ENCODE measurements around the gene FAM20C. TPM values are rescaled to one million over a fixed set of nuclear protein-coding genes. Genes with fewer than 3 reads are reported as not detected.

The FAM20C gene
- total RNA-seq, 1 experiment from 2014 or later = 34.0 TPM

GRCh38 chr7:252216-252965 lies 60.0 kb downstream of the FAM20C start:
- Histone ChIP-seq H3K36me3 (ENCODE audit: control insufficient read depth, insufficient read depth, low read length) (peaks cover 4% of the 10 kb centered on the region), H3K27me3 (replicated peaks; ENCODE audit: control insufficient read depth, insufficient read depth, low read length) (no peaks in the 10 kb centered on the region), H3K9me3 (no peaks in the 10 kb centered on the region; the same call in 1 of the 2 replicates), H3K4me3 (ENCODE audit: low read depth, low read length) (no peak overlapping the region), H3K4me1 (no peaks in the 10 kb centered on the region)
- H3K36me3 Mint-ChIP-seq (ENCODE audit: insufficient read depth, unreplicated experiment) = peaks cover 19% of the 10 kb centered on the region
- H3K27me3 Mint-ChIP-seq (ENCODE audit: insufficient read depth, unreplicated experiment) = no peaks in the 10 kb centered on the region
- BruUV-seq (replicated peaks) = no TSS peak
- H3K4me1 Mint-ChIP-seq (ENCODE audit: low read depth, unreplicated experiment) = no peaks in the 10 kb centered on the region
- POLR2A ChIA-PET = no interaction called here
- no peak for DNase-seq
- H3K4me3 Mint-ChIP-seq (ENCODE audit: unreplicated experiment) = no peak overlapping the region
- CTCF ChIA-PET = no interaction called here
- no peak for TF ChIP-seq CTCF (IDR thresholded peaks at IDR 0.05; ENCODE audit: insufficient read depth in 1 of 2, low read depth in 1 of 2, low read length in 1 of 2, severe bottlenecking in 1 of 2, unreplicated experiment in 1 of 2)
- H3K9me3 Mint-ChIP-seq (ENCODE audit: unreplicated experiment) = no peaks in the 10 kb centered on the region
- H3K27ac Mint-ChIP-seq (ENCODE audit: unreplicated experiment) = no peak overlapping the region
- intact Hi-C loops (cut with micrococcal nuclease; ENCODE audit: unreplicated experiment) = no loop called here

GRCh38 chr7:252981-253380 lies 60.6 kb downstream of the FAM20C start:
- Mint-ChIP-seq H3K36me3 (ENCODE audit: insufficient read depth, unreplicated experiment) (peaks cover 21% of the 10 kb centered on the region), H3K27ac (ENCODE audit: unreplicated experiment) (no peak overlapping the region), H3K4me3 (ENCODE audit: unreplicated experiment) (no peak overlapping the region), H3K27me3 (ENCODE audit: insufficient read depth, unreplicated experiment) (no peaks in the 10 kb centered on the region), H3K4me1 (ENCODE audit: low read depth, unreplicated experiment) (no peaks in the 10 kb centered on the region), H3K9me3 (ENCODE audit: unreplicated experiment) (no peaks in the 10 kb centered on the region)
- H3K9me3 ChIP-seq = no peaks in the 10 kb centered on the region; the same call in 1 of the 2 replicates
- intact Hi-C loops (cut with micrococcal nuclease; ENCODE audit: unreplicated experiment) = no loop called here
- TF ChIP-seq CTCF (IDR thresholded peaks at IDR 0.05; ENCODE audit: insufficient read depth in 1 of 2, low read depth in 1 of 2, low read length in 1 of 2, severe bottlenecking in 1 of 2, unreplicated experiment in 1 of 2) = no peak
- H3K27me3 ChIP-seq (replicated peaks; ENCODE audit: control insufficient read depth, insufficient read depth, low read length) = no peaks in the 10 kb centered on the region
- H3K4me1 ChIP-seq = no peaks in the 10 kb centered on the region
- no TSS peak for BruUV-seq (replicated peaks)
- ChIA-PET CTCF (no interaction called here), POLR2A (no interaction called here)
- H3K4me3 ChIP-seq (ENCODE audit: low read depth, low read length) = no peak overlapping the region
- H3K36me3 ChIP-seq (ENCODE audit: control insufficient read depth, insufficient read depth, low read length) = peaks cover 6% of the 10 kb centered on the region
- DNase-seq = no peak

GRCh38 chr7:253581-254336 lies 61.4 kb downstream of the FAM20C start:
- ChIA-PET CTCF (no interaction called here), POLR2A (no interaction called here)
- DNase-seq = no peak
- H3K36me3 Mint-ChIP-seq (ENCODE audit: insufficient read depth, unreplicated experiment) = peaks cover 28% of the 10 kb centered on the region
- H3K4me1 ChIP-seq = no peaks in the 10 kb centered on the region
- H3K36me3 ChIP-seq (ENCODE audit: control insufficient read depth, insufficient read depth, low read length) = peaks cover 6% of the 10 kb centered on the region
- no peak overlapping the region for H3K27ac Mint-ChIP-seq (ENCODE audit: unreplicated experiment)
- no peak for TF ChIP-seq CTCF (IDR thresholded peaks at IDR 0.05; ENCODE audit: insufficient read depth in 1 of 2, low read depth in 1 of 2, low read length in 1 of 2, severe bottlenecking in 1 of 2, unreplicated experiment in 1 of 2)
- H3K4me3 ChIP-seq (ENCODE audit: low read depth, low read length) = no peak overlapping the region
- no peaks in the 10 kb centered on the region; the same call in 1 of the 2 replicates for H3K9me3 ChIP-seq
- no peaks in the 10 kb centered on the region for H3K9me3 Mint-ChIP-seq (ENCODE audit: unreplicated experiment)
- no TSS peak for BruUV-seq (replicated peaks)
- no peaks in the 10 kb centered on the region for H3K27me3 Mint-ChIP-seq (ENCODE audit: insufficient read depth, unreplicated experiment)
- intact Hi-C loops (cut with micrococcal nuclease; ENCODE audit: unreplicated experiment) = no loop called here
- no peak overlapping the region for H3K4me3 Mint-ChIP-seq (ENCODE audit: unreplicated experiment)
- H3K4me1 Mint-ChIP-seq (ENCODE audit: low read depth, unreplicated experiment) = no peaks in the 10 kb centered on the region
- H3K27me3 ChIP-seq (replicated peaks; ENCODE audit: control insufficient read depth, insufficient read depth, low read length) = no peaks in the 10 kb centered on the region

All from Caco-2 (cell line).